IPS-15b (cell line): Measurements from ENCODE around the gene USP8.
"Not testable (repeated sequence)": the region's sequence is repeated elsewhere in the genome, so short reads cannot be mapped to it uniquely, and the experiment has no call there.

Source experiments
- H3K27me3 ChIP-seq: one replicate; pipeline ENCODE4 v1.6.1; 2013; ENCODE audit warnings: low read length; ENCODE audit not compliant: control insufficient read depth, insufficient read depth
- H3K36me3 ChIP-seq: one replicate; pipeline ENCODE4 v1.6.1; 2013; ENCODE audit warnings: low read length; ENCODE audit not compliant: control insufficient read depth, insufficient read depth
- H3K4me1 ChIP-seq: one replicate; pipeline ENCODE4 v1.6.1; 2013; ENCODE audit warnings: mild to moderate bottlenecking, low read length; ENCODE audit not compliant: control insufficient read depth, insufficient read depth
- H3K4me3 ChIP-seq: one replicate; pipeline ENCODE4 v1.5.1; 2013; ENCODE audit warnings: low read depth, low read length
- H3K9ac ChIP-seq: one replicate; pipeline ENCODE4 v1.6.1; 2013; ENCODE audit warnings: low read depth, mild to moderate bottlenecking, low read length
- H3K9me3 ChIP-seq: one replicate; pipeline ENCODE4 v1.6.1; 2013; ENCODE audit warnings: mild to moderate bottlenecking, low read length; ENCODE audit not compliant: control insufficient read depth, insufficient read depth

Gene USP8

DNA sequence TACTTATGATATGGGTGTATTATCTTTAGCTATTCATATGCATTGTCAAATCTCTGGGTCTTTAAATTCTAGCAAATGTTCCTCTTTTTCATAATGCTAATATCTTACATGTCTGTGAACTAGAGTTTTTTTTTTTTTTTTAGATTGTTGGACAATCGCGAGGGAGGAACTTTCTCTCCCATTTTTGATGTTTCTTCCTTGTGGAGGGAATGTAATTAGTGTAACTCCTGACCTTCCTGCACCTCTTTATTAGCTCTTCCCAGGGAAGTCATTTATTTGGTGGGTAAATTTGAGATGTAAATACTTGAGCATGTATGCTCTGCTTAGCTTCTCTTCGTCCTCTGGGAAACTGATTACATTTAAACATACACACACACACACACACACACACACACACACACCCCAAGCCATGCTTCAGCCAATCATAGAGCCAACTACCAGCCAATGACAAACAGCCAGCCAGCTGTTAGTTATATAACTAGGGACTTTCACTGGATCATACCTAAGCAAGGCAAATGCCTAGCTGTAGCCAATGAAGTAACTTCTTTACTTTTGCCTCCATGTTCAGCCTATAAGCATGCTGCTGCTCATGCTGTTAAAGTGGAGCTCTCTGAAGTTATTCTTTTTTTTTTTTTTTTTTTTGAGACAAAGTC, 8.3 kb upstream of the USP8 start:
- H3K36me3 ChIP-seq, result no peaks in the 10 kb centered on the region
- no peaks in the 10 kb centered on the region for H3K27me3 ChIP-seq
- H3K9ac ChIP-seq, result no peak overlapping the region
- H3K4me1 ChIP-seq, result no peaks in the 10 kb centered on the region
- no peaks in the 10 kb centered on the region for H3K9me3 ChIP-seq
- no peak overlapping the region for H3K4me3 ChIP-seq

DNA sequence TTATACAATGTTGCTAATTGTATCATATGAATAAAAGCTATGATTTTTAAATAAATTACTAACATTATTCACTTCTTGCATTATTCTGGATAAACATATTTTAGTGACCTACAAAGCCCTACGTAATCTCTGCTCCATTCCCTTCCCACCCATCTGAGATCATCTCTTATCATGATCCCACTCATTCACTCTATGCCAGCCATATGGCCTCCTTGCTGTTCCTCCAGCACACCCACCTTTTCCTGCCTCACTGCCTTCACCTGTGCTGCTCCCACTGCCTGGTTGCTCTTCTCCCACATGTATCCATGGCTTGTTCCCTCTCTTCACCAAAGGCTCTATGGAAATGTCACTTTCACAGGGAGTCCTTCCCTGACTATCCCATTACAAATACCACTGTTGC, 7.3 kb upstream of the USP8 start:
- Histone ChIP-seq H3K27me3 (no peaks in the 10 kb centered on the region), H3K9ac (no peak overlapping the region), H3K4me1 (no peaks in the 10 kb centered on the region), H3K4me3 (no peak overlapping the region), H3K9me3 (no peaks in the 10 kb centered on the region), H3K36me3 (no peaks in the 10 kb centered on the region)

DNA sequence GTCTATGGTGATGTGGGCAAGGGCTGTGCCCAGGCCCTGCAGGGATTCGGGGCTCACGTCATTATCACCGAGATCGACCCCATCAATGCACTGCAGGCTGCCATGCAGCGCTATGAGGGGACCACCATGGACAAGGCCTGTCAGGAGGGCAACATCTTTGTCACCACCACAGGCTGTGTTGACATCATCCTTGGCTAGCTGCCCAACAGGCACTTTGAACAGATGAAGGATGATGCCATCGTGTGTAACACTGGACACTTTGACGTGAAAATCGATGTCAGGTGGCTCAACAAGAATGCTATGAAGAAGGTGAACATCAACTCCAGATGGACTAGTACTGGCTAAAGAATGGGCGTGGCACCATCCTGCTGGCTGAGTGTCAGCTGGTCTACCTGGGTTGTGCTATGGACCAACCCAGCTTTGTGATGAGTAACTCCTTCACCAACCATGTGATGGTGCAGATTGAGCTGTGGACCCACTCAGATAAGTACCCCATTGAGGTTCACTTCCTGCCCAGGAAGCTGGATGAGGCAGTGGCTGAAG, 6.1 kb upstream of the USP8 start:
- H3K4me1 ChIP-seq, result no peaks in the 10 kb centered on the region
- H3K36me3 ChIP-seq, result no peaks in the 10 kb centered on the region
- no peak overlapping the region for H3K4me3 ChIP-seq
- no peak overlapping the region for H3K9ac ChIP-seq
- H3K9me3 ChIP-seq, result no peaks in the 10 kb centered on the region
- H3K27me3 ChIP-seq, result no peaks in the 10 kb centered on the region

DNA sequence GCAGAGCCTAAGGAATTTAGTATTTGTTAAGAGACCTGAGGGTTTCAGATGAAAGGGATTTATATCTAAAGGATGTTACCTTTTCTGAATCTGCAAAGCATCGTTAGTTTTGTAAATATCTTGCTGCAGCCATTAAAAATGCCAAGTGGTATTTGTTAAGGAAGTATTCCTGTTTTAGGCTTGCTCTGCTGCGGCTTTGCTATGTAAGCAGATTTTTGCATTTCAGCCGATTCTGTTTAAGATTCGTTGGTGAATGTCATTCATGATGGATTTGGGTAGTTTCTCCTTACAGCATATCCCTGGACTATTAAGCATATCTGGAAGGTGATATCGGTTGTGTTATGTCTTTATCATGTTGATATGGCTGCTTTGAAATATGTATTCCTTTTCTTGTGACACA, 1.0 kb downstream of the USP8 start:
- no peaks in the 10 kb centered on the region for H3K9me3 ChIP-seq
- H3K36me3 ChIP-seq, result no peaks in the 10 kb centered on the region
- peak overlapping the region; percentile 78 for H3K9ac ChIP-seq
- H3K4me1 ChIP-seq, result no peaks in the 10 kb centered on the region
- no peaks in the 10 kb centered on the region for H3K27me3 ChIP-seq
- H3K4me3 ChIP-seq, result peak overlapping the region; percentile 82

DNA sequence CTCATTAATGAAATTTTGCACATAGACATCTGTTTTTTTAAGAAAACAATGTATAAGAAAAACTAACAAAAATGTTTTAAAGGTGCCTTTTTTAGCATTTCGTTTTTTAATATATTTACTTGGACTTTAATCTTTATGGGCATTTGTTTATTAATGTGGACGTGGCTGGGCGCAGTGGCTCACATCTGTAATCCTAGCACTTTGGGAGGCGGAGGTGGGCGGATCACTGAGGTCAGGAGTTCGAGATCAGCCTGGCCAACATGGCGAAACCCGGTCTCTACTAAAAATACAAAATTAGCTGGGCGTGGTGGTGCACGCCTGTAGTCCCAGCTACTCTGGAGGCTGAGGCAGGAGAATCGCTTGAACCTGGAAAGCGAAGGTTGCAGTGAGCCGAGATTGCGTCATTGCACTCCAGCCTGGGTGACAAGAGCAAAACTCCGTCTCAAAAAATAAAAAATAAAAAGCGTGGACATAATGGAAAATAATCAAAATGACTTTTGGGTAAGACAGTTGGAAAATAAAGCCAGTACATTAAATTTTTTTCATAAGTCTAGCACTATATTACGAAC, 1.6 kb downstream of the USP8 start:
- H3K4me1 ChIP-seq, H3K9me3 ChIP-seq, H3K9ac ChIP-seq, H3K27me3 ChIP-seq, H3K36me3 ChIP-seq: not testable (repeated sequence)
- H3K4me3 ChIP-seq, result peak overlapping the region; percentile 82

DNA sequence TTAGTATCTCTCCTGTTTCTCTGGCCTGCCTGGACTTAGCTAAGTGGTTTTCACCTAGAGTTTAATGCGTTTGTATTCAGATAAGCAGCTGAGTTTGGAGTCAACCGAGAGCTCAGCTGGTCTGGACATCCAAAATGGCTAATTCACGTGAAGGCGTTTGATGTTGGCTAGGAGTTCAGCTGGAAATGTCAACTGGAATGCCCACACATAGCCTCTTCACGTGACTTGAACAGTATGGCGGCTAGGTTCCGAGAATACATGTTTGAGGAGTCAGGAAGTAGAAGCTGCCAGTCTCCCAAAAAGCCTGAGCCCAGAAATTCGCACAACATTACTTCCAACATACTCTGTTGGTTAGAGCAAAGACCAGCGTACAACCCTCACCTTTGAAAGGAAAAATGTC, 2.2 kb downstream of the USP8 start:
- Histone ChIP-seq H3K9me3 (no peaks in the 10 kb centered on the region), H3K27me3 (no peaks in the 10 kb centered on the region), H3K36me3 (no peaks in the 10 kb centered on the region), H3K9ac (no peak overlapping the region), H3K4me3 (no peak overlapping the region), H3K4me1 (no peaks in the 10 kb centered on the region)

DNA sequence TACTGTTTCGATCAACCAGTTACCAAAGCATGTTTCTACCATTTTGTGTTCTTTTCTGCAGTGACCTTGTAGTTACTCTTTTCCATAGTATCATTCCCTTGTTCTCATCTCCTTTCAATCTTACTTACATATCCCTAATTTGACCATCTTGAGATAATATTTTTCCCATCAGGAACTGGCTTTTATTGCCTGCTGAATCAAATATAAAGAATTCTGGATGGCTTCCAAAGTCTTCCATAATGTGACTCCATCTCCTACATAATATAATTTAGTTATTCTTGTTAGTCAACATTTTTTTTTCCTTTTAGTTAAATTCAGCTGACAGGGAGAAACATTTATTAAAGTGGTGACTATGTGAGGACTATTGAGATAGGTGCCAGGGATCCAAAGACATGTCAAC, 7.0 kb downstream of the USP8 start:
- no peaks in the 10 kb centered on the region for H3K27me3 ChIP-seq
- no peak overlapping the region for H3K9ac ChIP-seq
- peaks cover 2% of the 10 kb centered on the region for H3K36me3 ChIP-seq
- no peaks in the 10 kb centered on the region for H3K9me3 ChIP-seq
- H3K4me3 ChIP-seq, result no peak overlapping the region
- H3K4me1 ChIP-seq, result no peaks in the 10 kb centered on the region

DNA sequence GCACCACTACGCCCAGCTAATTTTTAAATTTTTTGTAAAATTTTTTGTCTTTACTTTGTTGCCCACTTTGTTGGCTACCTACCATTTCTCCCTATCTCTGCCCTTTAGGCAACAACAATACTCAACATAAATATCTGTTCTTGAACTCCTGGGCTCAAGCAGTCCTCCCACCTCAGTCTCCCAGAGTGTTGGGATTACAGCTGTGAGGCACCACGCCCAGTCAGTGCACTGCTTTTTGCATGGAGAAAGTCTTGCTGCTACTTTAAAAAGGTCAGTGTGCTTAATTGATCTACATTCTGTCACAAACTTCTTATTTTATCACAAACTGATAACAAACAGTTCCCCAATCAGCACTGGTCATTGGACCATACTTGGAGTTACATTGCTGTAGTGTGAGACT, 8.0 kb downstream of the USP8 start:
- Histone ChIP-seq H3K27me3 (no peaks in the 10 kb centered on the region), H3K9me3 (no peaks in the 10 kb centered on the region), H3K4me3 (no peak overlapping the region), H3K4me1 (no peaks in the 10 kb centered on the region), H3K9ac (no peak overlapping the region), H3K36me3 (peaks cover 2% of the 10 kb centered on the region)

DNA sequence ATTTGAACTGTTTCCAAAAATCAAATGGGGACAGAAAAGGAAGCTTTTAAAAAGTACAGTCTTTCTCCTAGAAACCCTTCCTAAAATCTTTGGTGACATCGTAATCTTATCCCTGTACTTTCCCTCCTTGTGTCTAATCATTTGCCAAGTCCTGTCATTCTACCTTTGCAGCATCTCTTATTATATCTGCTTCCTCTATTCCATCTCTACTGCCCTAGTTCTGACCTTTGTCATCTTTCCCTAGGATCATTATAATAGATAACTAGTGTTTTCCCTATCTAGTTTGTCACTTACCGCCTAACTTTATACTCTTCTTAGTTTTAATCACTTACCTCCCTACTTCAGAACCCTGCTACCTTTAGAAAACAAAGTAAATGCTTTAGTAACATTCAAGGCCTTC, 11.6 kb downstream of the USP8 start:
- Histone ChIP-seq H3K9me3 (no peaks in the 10 kb centered on the region), H3K27me3 (no peaks in the 10 kb centered on the region), H3K9ac (no peak overlapping the region), H3K4me3 (no peak overlapping the region), H3K4me1 (no peaks in the 10 kb centered on the region), H3K36me3 (peaks cover 5% of the 10 kb centered on the region)

DNA sequence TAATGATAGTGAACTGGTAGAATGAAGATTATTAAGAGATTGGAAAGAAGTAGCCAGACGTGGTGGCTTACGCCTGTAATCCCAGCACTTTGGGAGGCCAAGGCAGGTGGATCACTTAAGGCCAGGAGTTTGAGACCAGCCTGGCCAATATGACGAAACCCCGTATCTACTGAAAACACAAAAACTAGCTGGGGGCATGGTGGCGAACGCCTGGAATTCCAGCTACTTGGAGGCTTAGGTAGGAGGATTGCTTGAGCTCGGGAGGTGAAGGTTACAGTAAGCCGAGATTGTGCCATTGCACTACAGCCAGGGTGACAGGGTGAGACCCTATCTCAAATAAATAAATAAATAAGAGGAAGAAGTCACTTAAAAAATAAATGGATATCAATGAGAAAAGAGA, 14.0 kb downstream of the USP8 start:
- peaks cover 3% of the 10 kb centered on the region for H3K36me3 ChIP-seq
- H3K9ac ChIP-seq, result no peak overlapping the region
- no peaks in the 10 kb centered on the region for H3K27me3 ChIP-seq
- no peak overlapping the region for H3K4me3 ChIP-seq
- no peaks in the 10 kb centered on the region for H3K9me3 ChIP-seq
- no peaks in the 10 kb centered on the region for H3K4me1 ChIP-seq

DNA sequence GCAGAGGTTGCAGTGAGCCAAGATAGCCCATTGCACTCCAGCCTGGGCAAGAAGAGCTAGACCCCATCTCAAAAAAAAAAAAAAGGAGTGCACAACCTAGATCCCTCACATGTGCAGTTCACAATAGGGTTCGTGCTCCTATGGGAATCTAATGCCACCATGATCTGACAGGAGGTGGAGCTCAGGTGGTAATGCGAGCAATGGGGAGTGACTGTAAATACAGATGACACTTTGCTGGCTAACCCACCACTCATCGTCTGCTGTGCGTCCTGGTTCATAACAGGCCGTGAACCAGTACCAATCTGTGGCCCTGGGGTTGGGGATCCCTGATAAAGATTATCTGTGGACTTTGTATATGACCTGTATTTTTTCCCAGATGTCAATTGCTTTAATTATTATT, 16.7 kb downstream of the USP8 start:
- Histone ChIP-seq H3K9me3 (no peaks in the 10 kb centered on the region), H3K27me3 (no peaks in the 10 kb centered on the region), H3K4me3 (no peak overlapping the region), H3K36me3 (peaks cover 6% of the 10 kb centered on the region), H3K9ac (no peak overlapping the region), H3K4me1 (no peaks in the 10 kb centered on the region)

DNA sequence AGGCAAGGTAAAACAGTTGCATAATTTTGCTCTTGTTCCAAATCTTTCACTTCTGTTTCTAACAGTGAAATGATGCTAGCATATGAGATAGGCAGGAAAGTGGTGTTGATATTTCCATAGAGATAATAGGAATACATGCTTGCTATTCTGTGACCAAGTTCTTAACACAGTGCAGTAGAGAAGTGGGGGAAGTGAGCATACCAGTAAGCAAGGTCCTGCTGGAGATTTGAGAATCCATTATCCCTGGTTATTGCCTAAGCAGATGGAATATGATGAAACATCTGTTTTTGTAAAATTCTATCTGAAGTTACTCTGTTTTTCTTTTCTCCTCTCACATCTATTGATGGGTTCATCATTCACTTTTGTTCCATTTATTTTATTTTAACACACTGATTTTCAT, 28.7 kb downstream of the USP8 start:
- Histone ChIP-seq H3K36me3 (no peaks in the 10 kb centered on the region), H3K9ac (no peak overlapping the region)

More for the DNA sequence above, 28.7 kb downstream of the USP8 start:
- no peaks in the 10 kb centered on the region for H3K9me3 ChIP-seq
- no peaks in the 10 kb centered on the region for H3K27me3 ChIP-seq
- no peak overlapping the region for H3K4me3 ChIP-seq
- H3K4me1 ChIP-seq, result no peaks in the 10 kb centered on the region
